NCI-H446 treated with DMSO at 0.1 percent for 48 hours (cell line): ENCODE measurements around the gene JCAD.

ENCODE experiments used
- DNase-seq: peaks from one replicate; lab custom pipeline; 2025; lab: John Stamatoyannopoulos, UW

The JCAD gene

DNA sequence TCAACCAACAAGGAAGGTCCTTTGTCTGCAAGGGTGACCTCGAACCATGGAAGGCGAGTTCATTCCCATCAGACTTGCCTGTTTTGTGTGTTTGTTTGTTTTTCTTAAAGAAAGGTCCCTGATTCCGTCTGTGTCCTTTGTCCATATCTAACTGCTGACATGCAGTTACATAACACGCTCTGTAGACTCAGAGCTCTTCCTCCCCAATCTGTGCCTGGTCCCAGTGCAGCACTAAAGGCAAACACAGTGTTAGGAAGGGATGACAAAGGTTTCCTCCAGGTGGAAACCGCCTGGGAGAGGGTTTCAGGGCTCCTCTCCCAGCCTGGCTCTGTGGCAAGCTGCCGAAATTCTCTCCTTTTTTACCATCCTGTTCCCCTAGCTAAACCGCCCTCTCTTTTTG lies 13.4 kb downstream of the JCAD start:
- DNase-seq, result no peak

DNA sequence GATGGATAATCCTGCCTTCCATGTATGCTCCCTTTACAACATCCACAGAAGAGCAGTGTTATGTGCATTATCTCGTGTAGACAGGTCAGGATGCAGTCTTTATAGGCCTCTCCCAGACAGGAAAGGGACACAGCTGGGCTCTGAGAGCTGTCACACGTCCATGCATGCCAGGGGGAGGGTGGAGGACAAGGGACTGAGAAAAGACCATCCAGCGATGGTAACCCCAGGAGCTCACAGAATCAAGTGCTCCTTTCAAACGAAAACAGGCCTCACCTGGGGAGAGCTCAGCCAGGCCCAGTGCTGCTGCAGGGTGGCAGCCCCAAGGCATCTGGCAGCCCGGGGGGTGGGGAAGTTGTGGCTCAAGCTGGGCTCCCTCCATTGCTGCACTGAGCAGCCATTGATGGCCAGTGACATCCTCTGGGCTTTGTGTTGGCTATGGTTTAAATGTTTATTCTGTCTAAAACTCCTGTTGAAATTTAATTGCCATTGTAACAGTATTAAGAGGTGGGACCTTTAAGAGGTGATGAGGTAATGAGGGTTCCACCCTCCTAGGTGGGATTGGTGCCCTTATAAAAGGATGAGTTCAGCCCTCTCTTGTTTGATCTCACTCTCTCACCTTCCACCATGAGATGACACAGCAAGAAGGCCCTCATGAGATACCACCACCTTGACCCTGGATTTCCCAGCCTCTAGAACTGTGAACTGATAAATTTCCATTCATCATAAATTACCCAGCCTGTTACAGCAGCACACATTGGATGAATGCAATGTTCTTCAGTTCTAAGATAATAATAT lies 15.7 kb downstream of the JCAD start:
- no peak for DNase-seq

- DNase-seq, result no peak
Measured at GRCh38 chr10:30042820-30043219, 16.6 kb downstream of the JCAD start.

DNA sequence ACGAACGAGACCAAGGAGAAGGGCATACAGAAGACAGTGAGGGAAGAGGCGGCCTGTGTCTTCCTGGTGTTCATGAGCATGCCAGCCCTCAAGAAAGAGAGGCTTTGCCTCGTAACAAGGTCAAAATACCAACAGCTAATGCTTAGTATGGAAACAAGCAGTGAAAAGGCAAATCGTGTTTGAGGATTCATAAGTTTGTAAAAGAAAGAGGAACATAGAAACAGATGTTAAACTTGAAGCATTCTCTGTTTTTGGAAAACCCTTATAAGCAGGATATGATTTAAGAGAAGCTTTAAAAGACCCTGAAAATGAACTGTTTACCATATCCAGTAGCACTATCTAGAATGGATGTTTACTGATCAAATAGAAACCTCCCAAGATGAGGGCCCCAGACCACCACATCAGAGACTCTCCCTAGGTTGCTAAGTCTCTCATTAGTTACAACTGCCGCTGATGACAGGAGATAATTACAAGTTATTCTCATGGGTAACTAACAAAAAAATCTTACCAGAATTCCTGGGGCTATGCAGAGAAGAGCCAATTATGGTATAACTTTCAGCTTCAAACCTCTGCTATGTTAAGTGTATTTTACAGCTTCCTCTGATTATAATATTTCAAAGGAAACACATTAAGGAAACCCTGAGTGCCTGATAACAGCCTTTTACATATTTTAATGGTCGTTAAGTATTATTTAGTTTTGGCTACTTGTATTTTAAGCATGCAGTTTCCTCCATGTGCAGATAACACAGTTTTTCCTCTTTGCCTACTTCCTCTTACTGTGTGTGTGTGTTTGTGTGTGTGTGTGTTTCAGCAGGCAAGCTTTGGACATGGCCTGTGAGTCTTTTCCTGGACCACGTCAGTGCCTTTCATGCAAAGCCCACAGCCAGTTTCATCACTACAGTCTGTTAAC lies 17.9 kb downstream of the JCAD start:
- DNase-seq, result no peak

DNA sequence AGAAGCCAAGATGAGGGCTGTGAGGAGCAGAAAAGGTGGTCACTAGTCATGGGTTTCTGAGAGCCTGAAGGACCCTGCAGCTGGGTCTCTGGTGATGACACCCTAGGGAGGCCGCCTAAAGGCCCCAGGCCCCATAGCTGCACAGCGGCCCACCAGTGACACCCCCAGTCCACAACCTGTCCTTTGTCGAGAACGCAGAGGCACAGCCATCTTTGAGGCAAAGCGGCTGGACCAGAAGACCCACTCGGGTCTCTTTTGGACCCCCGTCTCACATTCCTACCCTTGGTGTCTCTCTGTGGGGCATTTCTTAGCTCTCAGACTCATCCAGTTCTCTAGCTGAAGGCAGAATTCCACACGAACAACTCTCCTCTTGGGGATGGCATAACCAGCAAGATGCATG lies 18.8 kb downstream of the JCAD start:
- no peak for DNase-seq

DNA sequence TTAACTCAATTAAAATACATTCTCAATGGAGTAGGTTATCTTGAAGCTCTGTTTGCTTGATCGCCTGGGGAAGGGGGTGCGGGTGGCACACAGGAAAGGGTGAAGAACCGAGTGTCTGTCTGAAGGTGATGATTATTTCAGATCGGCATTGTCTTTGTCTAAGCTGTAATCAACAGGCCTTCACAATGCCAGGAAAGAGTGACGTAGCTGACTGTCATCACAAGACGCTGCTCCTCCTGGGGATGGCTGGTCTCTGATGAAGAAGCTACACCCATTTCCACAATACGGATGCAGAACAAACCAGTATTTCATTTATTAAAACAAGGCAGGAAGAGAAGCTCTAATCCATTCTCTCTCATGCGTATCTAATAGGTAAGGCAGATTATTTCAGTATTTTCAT lies 19.4 kb downstream of the JCAD start:
- DNase-seq, result no peak

DNA sequence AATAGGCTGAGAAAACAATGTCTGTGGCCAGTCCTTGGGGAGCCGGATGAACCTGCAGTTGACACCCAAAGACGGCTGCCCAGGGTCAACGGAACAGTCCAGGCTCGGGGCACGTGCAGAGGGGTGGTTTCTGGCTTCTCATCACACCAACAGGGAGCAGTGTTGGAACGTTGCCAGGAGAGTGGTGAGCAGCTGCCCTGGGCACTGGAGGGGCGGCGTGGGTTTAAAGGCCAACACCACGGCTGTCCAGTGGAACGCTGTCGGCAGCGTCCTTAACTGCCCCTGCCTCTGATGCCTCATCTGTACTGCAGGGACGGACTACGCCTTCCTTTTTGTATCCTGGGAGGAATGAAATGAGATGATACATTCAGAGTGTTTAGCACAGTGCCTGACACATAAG lies 19.8 kb downstream of the JCAD start:
- no peak for DNase-seq

GRCh38 chr10:30038781-30039536 lies 20.4 kb downstream of the JCAD start:
- no peak for DNase-seq

DNA sequence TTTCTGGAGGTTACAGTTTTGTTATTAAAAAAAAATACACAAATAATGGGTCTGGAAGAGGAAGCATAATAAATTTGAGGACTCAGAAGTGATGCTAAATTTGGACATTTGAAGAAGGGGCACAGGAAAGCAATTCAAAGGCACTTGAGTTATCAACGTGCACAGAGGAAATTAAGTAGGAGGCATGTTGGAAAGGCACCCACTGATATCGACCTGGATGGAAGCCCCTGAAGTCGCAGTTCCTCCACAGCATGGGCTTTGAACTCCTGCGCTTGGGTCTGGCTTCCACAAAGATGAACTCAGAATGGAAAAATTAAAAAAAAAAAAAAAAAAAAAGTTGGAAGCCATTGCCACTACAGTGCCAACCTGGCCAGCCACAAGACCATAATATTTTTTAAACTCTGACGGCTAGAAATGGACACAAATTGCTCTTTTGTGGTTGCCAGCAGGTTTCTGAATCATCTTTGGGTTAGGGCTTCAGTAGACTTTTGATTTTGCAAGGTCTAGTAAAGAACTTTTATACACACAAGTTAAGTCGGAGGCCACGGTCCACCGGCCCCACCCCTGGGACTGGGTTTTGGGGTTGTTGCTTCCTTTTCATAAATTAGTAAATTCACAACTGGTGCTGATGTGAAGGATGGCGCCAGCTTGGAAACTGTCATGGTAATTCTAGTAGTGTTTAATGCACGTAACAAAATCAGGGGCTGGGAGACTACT lies 21.6 kb downstream of the JCAD start:
- DNase-seq, result no peak

DNA sequence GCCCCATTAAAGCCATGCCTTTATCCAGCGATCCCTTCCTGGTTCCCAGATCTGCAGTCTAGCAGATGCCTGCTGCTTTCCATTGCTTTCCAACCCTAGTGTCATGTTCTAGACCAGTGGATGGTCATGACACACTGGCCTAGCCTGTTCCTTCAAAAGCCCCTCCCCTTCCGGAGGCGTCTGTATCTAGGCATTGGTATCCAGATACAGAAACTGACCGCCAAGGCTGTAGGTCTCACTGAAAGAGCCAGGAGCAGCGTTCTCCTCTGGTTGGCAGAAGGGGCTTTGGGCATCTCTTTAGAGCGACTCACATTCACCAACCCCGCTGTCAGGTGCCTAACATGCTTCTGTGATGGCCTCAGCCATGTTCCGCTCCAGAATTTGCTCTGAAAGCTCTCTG lies 22.6 kb downstream of the JCAD start:
- DNase-seq, result no peak

GRCh38 chr10:30036341-30036740 lies 23.0 kb downstream of the JCAD start:
- DNase-seq, result no peak

DNA sequence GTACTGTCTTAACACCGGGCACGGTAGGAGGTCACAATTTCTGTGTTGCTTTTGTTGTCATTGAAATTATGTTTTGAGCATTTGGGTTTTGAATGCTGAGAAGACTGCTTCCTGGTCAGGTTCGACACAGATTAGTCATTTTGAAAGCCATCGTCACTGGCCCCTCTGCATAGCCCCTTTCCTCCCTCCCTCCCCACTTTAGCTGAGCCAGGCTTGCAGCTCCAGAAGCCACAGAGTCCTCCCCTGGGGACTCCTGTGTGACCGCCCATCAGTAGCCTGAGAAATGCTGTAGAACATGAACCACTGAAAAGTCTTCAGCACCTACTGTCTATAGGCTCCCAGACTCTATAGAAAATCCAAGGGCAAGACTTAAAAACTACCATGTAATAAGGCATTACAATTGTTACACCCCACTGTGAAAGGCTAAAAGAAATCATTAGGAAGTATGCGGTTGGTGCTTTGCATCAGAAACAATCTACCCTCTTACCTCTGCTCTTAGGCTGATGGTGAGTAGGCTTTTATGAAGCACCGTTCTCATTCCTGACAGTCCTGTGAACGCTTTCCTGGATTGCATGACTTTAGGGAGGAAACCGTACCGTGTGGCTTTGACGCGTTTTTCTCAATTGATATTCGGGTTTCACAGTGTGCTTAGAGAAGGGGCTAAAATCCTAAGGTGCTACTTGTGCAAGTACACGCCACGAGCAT lies 24.8 kb downstream of the JCAD start:
- DNase-seq, result no peak

DNA sequence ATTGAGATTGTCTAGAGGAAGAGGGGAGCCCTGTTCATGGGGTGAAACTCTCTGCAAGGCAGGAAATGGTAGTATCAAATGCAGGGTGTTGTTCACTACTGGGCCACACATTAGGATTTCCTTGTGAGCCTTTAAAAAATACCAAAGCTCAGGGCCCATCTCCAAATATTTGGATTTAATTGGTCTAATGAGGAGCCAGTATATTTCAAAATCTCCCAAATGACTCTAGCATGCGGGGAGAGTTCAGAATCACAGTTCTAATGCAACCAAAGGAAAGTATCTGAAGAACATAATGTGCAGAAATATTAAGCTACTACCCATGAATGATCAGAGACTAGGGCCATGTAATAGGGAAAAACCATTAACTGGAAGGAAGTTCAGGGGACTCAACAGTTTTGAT lies 27.3 kb downstream of the JCAD start:
- no peak for DNase-seq

DNA sequence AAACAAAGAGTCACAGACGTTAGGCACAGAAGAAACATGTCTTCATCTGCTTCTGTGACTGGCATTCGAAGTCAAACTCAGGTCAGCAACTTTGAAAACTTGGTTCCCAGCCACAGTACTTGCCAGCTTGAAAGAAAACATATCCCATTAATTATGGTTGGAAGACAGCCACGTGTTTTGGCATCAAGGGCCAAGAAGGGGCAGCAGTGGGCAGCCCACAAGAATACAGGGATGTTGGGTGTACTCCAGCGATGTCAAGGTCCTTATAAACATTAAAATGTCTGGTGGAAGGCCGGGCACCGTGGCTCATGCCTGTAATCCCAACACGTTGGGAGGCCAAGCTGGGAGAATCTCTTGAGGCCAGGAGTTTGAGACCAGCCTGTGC lies 29.5 kb downstream of the JCAD start:
- peak; percentile 60 for DNase-seq

DNA sequence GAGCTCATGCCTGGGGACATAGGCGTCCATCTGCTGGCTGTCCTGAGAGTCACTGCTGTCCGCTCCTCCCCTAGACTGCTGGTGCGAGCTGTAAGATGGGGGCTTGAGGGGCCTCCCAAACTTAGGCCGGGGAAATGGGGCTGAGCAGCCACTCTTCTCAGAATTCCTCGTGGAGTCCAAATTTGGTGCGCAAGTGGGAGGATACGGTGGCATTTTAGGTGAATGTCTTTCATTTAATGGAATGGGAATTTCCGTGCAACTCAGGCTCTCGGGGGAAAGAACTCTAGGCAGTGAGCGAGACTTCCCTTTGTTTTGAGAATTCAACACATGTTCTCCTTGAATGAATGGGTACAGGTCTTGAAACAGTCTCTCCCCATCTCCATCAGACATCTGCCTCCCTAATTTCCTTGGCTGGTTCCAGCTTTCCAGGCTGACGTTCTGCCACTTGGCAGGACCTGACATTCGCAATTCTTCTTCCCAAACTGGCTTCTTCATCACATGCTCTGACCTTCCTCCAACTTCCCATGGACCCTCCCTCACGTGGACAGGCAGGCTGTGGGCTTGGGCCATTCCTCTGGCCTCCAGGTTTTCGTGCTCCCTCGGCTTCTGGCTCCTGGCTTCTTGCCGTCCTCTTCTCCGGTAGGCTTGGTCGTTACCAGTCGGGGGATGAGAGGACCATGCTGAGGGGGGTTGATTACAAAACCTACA lies 30.1 kb downstream of the JCAD start:
- peak; percentile 63 for DNase-seq

- no peak for DNase-seq
Measured at GRCh38 chr10:30028738-30029030, 30.7 kb downstream of the JCAD start.

GRCh38 chr10:30028006-30028737 lies 31.2 kb downstream of the JCAD start:
- no peak for DNase-seq

DNA sequence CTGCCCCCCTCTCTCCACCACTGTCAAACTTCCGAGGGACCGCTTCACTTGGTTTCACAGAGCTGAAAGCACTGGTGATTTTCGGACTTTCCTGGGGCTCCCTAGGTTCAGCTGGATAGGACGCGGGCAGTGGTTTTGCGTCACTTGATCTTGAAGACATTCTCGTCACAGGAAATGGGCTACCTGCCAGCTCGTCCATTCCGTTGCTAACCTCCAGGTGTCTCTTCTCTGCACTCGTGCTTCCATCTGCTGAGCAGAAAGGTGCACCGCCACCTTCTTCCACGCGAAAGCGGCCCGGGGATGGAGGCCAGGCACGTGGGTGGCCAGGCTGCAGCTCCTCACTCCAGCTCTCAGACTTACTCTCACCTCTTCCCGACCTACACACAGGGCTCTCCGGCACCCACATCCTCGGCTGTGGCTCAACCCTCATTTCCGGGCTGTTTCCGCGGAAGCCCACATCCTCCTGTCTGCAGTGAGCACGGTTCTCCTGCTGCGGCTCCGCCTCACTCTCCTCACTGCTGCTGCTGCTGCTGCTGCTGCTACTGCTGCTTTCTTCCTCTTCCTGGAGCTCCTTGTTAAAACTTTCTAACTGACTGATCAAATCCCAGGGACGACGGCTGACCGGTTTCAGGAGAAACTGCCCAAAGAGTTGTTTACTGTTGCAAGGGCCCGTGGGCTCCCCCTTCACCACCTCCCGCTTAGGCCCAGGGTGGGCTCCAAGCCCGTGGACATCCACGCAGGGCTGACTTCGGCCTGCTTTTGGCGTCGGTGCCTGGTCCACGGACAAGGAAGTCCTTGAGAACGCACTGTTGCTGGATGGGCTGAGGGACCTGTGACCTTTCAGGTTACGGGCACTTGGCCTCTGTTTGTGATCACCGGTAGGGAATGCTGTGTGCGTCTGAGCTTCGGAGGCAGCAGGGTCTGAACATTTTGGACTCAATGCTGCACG lies 32.1 kb downstream of the JCAD start:
- DNase-seq, result no peak

GRCh38 chr10:30026578-30026977 lies 32.8 kb downstream of the JCAD start:
- DNase-seq, result no peak
